ENCODE measurements around the gene CNN3. TPM values are rescaled to one million over a fixed set of nuclear protein-coding genes. Genes with fewer than 3 reads are reported as not detected.

Gene CNN3
- total and polyA plus RNA-seq, 2 of the 4 experiments (the other 2 are of a cell fraction) = 249 to 552 TPM

DNA sequence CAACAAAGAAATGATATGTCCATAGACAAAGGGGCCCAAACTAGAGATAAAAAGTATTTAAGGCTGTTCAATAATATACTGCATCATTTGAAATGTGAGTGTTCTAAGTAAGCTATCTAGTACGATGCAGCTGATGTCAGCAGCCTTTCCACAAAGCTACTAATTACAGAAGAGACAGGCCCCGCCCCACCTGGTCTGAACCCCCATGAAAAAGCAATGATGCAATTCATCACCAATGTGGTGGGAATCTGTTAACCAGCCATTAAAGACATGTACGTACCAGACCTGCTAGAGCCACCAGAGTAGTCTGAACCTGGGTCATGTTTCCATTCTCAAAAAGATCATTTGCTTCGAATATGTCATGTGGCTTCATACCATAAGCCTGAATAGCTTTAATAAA, 25.1 kb downstream of the CNN3 start:
- DNase-seq (no peak), ATAC-seq (ENCODE audit: low read depth) (no peak)
- in situ Hi-C loops (cut with MboI; ENCODE audit: low sequenced_read_pairs) = no loop called here
- H2AK9ac ChIP-seq (replicated peaks; ENCODE audit: low read depth, low read length, poor library complexity) = no peak overlapping the region
- no peak overlapping the region for H2BK120ac ChIP-seq (ENCODE audit: low read depth, low read length)
- H4K91ac ChIP-seq (ENCODE audit: insufficient read depth, low read depth, low read length) = no peak overlapping the region
- no peaks in the 10 kb centered on the region for H3K9me3 ChIP-seq (ENCODE audit: control insufficient read depth, insufficient read depth, low read length)
- peaks cover 26% of the 10 kb centered on the region for H3K9me1 ChIP-seq (ENCODE audit: insufficient read depth, low read length)
- ChIA-PET POLR2A (ENCODE audit: unreplicated experiment) (interaction anchor here (0.5 kb wide), 1 partner anchor 62 kb away, joined by 3 read pairs; no protein-coding TSS in a partner anchor), CTCF (interaction anchor here (1.8 to 3.0 kb wide), 2 partner anchors 140 to 142 kb away, joined by 6 to 8 read pairs; no protein-coding TSS in a partner anchor)
- H3K14ac ChIP-seq (replicated peaks; ENCODE audit: low read depth, low read length) = no peak overlapping the region; the same call in 1 of the 2 replicates
- no peak overlapping the region for H2AK5ac ChIP-seq (ENCODE audit: low read depth, low read length)
- H4K20me1 ChIP-seq (ENCODE audit: insufficient read depth, low read length) = peaks cover 64% of the 10 kb centered on the region
- H3K56ac ChIP-seq (ENCODE audit: extremely low read depth, insufficient read depth, low read length) = no peak overlapping the region
- no peak overlapping the region for H3K4me3 ChIP-seq (ENCODE audit: insufficient read depth, low read depth, low read length)
- dilution Hi-C loops (cut with HindIII; ENCODE audit: low sequenced_read_pairs, unreplicated experiment) = no loop called here
- TF ChIP-seq CEBPB (IDR thresholded peaks at IDR 0.05; ENCODE audit: low read depth, low read length) (0 out of 2 replicates have a peak, but pooled peaks have one; percentile 21), MAZ (IDR thresholded peaks at IDR 0.05; ENCODE audit: borderline replicate concordance, low read depth, low read length) (no peak), NFE2L2 (IDR thresholded peaks at IDR 0.05; ENCODE audit: low read depth, low read length) (no peak), BHLHE40 (IDR thresholded peaks at IDR 0.05; ENCODE audit: low read depth, low read length) (no peak)
- no peak overlapping the region for H2BK20ac ChIP-seq (ENCODE audit: low read depth, low read length)
- H2BK15ac ChIP-seq (ENCODE audit: low read depth, low read length) = no peak overlapping the region
- H3K4me2 ChIP-seq (ENCODE audit: low read depth, low read length) = no peak overlapping the region
- H3K27me3 ChIP-seq (ENCODE audit: control insufficient read depth, insufficient read depth, low read length) = no peaks in the 10 kb centered on the region
- peaks cover 30 to 77% of the 10 kb centered on the region in 2 experiments for H3K79me1 ChIP-seq (ENCODE audit: low read depth in 1 of 2, low read length in 2 of 2)
- no peak overlapping the region for H3K4ac ChIP-seq (ENCODE audit: low read depth, low read length)
- no peak overlapping the region for H2AFZ ChIP-seq (replicated peaks; ENCODE audit: low read length, poor library complexity)
- no CpG with 5 or more reads among the region's 4 CpGs for WGBS, 2 experiments (ENCODE audit: extremely low coverage in 2 of 2, insufficient read length in 1 of 2)
- intact Hi-C loops (cut with micrococcal nuclease) = loop anchor here (2.0 kb wide), 2 partner anchors 17 to 139 kb away; no protein-coding TSS in a partner anchor
- BruUV-seq (replicated peaks) = no TSS peak
- H3K4me1 ChIP-seq (ENCODE audit: control insufficient read depth, insufficient read depth, low read length) = peaks cover 22% of the 10 kb centered on the region
- peaks cover 30% of the 10 kb centered on the region for H3K36me3 ChIP-seq (ENCODE audit: control insufficient read depth, insufficient read depth, low read length)
- no peak overlapping the region for H4K8ac ChIP-seq (ENCODE audit: low read depth in 2 of 2, low read length in 2 of 2)
- H2BK5ac ChIP-seq (ENCODE audit: low read depth, low read length, poor library complexity, severe bottlenecking) = peak overlapping the region; percentile 38
- H4K5ac ChIP-seq (ENCODE audit: low read depth, low read length) = no peak overlapping the region
- H3K9ac ChIP-seq (ENCODE audit: low read depth, low read length) = no peak overlapping the region
- no peak overlapping the region for H3K23ac ChIP-seq (ENCODE audit: low read depth, low read length)
- no peak overlapping the region for H3K18ac ChIP-seq (ENCODE audit: low read depth, low read length)
- no peak overlapping the region for H3K27ac ChIP-seq (ENCODE audit: insufficient read depth, low read length)

Measured in IMR-90 (cell line).